Activated naive CD8-positive, alpha-beta T cell (primary cell): ENCODE data around the gene VRK1.

Source experiments
- H3K27ac Mint-ChIP-seq: one replicate; pipeline ENCODE4 v1.8.0; 2021; ENCODE audit warnings: mixed read lengths
- H3K27me3 Mint-ChIP-seq: one replicate; pipeline ENCODE4 v1.8.0; 2021; ENCODE audit warnings: mixed read lengths
- H3K36me3 Mint-ChIP-seq: one replicate; pipeline ENCODE4 v1.8.0; 2021; ENCODE audit warnings: mixed read lengths
- H3K4me1 Mint-ChIP-seq: one replicate; pipeline ENCODE4 v1.8.0; 2021; ENCODE audit warnings: low read depth, mixed read lengths
- H3K4me3 Mint-ChIP-seq: one replicate; pipeline ENCODE4 v1.8.0; 2021; ENCODE audit warnings: mild to moderate bottlenecking, mixed read lengths
- H3K9me3 Mint-ChIP-seq: one replicate; pipeline ENCODE4 v1.8.0; 2021; ENCODE audit warnings: low read depth, mixed read lengths

VRK1 gene

DNA sequence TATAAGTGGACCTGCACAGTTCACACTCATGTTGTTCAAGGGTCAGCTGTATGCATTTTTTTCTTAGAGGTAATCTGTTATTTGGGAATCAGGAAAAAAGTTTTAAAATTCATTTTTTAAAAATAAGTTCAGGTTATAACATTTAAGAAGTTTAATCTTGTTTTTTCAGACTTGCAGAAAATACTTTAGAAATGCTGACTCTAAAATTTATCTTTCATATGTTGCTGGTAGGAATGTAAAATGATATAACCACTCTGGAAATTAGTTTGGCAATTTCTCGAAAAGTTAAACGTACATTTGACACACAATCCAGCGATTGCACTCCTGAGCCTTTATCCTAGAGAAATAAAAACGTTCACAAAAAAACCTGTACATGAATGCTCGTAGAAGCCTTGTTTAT lies 4.7 kb downstream of the VRK1 start:
- Mint-ChIP-seq H3K9me3 (no peaks in the 10 kb centered on the region), H3K27ac (no peak overlapping the region), H3K36me3 (peaks cover 5% of the 10 kb centered on the region), H3K4me1 (peaks cover 50% of the 10 kb centered on the region), H3K4me3 (no peak overlapping the region), H3K27me3 (no peaks in the 10 kb centered on the region)

- Mint-ChIP-seq H3K9me3 (no peaks in the 10 kb centered on the region), H3K27me3 (no peaks in the 10 kb centered on the region), H3K4me3 (no peak overlapping the region), H3K27ac (no peak overlapping the region), H3K36me3 (peaks cover 6% of the 10 kb centered on the region), H3K4me1 (peaks cover 51% of the 10 kb centered on the region)
These were observed 5.8 kb downstream of the VRK1 start for GRCh38 chr14:96802963-96803362.

- Mint-ChIP-seq H3K27me3 (no peaks in the 10 kb centered on the region), H3K36me3 (peaks cover 9% of the 10 kb centered on the region), H3K4me1 (peaks cover 48% of the 10 kb centered on the region), H3K27ac (no peak overlapping the region), H3K9me3 (no peaks in the 10 kb centered on the region), H3K4me3 (no peak overlapping the region)
These were observed 6.8 kb downstream of the VRK1 start for GRCh38 chr14:96803958-96804357.

GRCh38 chr14:96804895-96805294 lies 7.7 kb downstream of the VRK1 start:
- no peaks in the 10 kb centered on the region for H3K27me3 Mint-ChIP-seq
- H3K4me1 Mint-ChIP-seq, result peaks cover 45% of the 10 kb centered on the region
- H3K27ac Mint-ChIP-seq, result no peak overlapping the region

GRCh38 chr14:96805956-96806355 lies 8.8 kb downstream of the VRK1 start:
- H3K27ac Mint-ChIP-seq, result no peak overlapping the region
- H3K4me1 Mint-ChIP-seq, result peaks cover 51% of the 10 kb centered on the region
- H3K27me3 Mint-ChIP-seq, result no peaks in the 10 kb centered on the region
- no peaks in the 10 kb centered on the region for H3K9me3 Mint-ChIP-seq
- peaks cover 11% of the 10 kb centered on the region for H3K36me3 Mint-ChIP-seq
- H3K4me3 Mint-ChIP-seq, result no peak overlapping the region

More at GRCh38 chr14:96804895-96805294, 7.7 kb downstream of the VRK1 start:
- peaks cover 9% of the 10 kb centered on the region for H3K36me3 Mint-ChIP-seq
- H3K9me3 Mint-ChIP-seq, result no peaks in the 10 kb centered on the region
- no peak overlapping the region for H3K4me3 Mint-ChIP-seq

DNA sequence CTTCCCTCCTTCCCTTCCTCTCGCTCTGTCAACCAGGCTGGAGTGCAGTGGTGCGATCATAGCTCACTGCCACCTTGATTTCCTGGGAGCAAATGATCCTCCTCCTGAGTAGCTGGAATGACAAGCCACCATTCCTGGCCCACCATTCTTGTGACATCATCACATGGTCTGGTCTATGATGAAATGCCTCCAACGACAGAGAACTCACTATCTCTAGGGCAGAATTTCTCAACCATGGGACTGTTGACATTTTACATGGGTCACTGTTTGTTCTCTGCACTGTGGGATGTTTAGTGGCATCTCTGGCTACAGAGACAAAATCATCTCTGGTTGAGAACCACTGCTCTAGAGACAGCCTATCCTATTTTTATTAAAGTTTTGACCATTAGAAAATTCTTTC lies 9.7 kb downstream of the VRK1 start:
- H3K27ac Mint-ChIP-seq, result no peak overlapping the region
- no peaks in the 10 kb centered on the region for H3K27me3 Mint-ChIP-seq
- peaks cover 4% of the 10 kb centered on the region for H3K9me3 Mint-ChIP-seq
- no peak overlapping the region for H3K4me3 Mint-ChIP-seq
- peaks cover 17% of the 10 kb centered on the region for H3K36me3 Mint-ChIP-seq
- H3K4me1 Mint-ChIP-seq, result peaks cover 59% of the 10 kb centered on the region

DNA sequence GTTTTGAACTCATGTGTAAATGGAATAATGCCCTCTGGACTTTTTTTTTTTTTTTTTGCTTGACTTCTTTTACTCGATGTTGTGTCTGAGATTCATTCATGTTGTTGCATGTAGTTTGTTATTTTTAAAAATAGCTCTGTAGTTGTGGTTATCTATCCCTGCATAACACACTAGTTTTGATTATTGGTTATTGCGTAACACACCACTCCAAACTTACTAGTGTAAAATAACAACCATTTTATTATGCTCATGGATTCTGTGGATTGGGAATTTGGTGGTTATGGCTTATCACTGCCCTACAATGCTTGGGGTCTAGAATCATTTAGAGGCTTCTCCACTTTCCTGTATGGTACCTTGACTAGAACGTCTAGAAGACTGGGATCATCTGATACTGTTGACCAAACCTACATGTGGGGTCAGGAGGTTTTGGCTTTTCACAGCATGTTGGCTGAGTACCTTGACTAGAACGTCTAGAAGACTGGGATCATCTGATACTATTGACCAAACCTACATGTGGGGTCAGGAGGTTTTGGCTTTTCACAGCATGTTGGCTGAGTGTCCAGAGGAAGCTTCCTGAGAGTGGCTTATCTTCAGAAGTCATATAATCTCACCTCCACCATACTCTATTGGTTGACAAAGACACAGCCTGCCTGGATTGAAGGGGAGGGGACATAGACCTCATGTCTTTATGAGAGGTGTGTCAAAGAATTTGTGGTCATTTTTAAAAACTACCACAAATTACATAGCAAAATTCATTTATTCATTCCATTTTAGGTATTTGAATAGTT lies 11.6 kb downstream of the VRK1 start:
- no peak overlapping the region for H3K4me3 Mint-ChIP-seq
- H3K27me3 Mint-ChIP-seq, result no peaks in the 10 kb centered on the region
- H3K27ac Mint-ChIP-seq, result no peak overlapping the region
- peaks cover 4% of the 10 kb centered on the region for H3K9me3 Mint-ChIP-seq
- peaks cover 17% of the 10 kb centered on the region for H3K36me3 Mint-ChIP-seq
- H3K4me1 Mint-ChIP-seq, result peaks cover 70% of the 10 kb centered on the region

- no peaks in the 10 kb centered on the region for H3K27me3 Mint-ChIP-seq
- peaks cover 4% of the 10 kb centered on the region for H3K9me3 Mint-ChIP-seq
- H3K36me3 Mint-ChIP-seq, result peaks cover 17% of the 10 kb centered on the region
- H3K4me1 Mint-ChIP-seq, result peaks cover 60% of the 10 kb centered on the region
- no peak overlapping the region for H3K27ac Mint-ChIP-seq
- no peak overlapping the region for H3K4me3 Mint-ChIP-seq
These were observed 14.1 kb downstream of the VRK1 start for GRCh38 chr14:96811265-96811664.

DNA sequence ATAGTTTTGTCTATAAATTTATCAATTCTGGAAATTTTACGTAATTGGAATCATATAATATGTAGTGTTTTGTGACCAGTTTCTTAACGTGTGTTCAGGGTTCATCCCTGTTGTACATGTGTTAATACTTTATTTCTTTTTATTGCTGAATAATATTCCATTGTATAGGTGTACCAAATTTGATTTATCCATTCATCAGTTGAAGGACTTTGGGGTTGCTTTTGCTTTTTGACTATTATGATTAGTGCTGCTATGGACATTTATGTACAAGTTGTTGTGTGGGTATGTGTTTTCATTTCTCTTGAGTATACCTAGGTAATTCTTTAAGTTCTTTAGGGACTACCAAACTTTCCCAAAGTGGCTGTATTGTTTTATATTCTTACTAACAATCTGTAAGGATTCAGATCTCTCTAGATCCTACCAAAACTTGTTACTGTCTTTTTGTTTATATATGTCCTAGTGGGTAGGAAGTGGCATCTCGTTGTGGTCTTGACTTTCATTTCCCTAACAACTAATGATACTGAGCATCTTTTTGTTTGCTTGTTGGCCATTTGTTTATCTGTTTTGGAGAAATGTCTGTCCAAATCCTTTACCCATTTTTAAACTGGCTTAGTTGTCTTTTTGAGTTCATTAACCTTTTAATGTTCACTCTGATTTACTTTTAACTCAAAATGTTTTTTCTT lies 14.9 kb downstream of the VRK1 start:
- H3K4me3 Mint-ChIP-seq, result no peak overlapping the region
- H3K27me3 Mint-ChIP-seq, result no peaks in the 10 kb centered on the region
- peaks cover 13% of the 10 kb centered on the region for H3K36me3 Mint-ChIP-seq
- H3K9me3 Mint-ChIP-seq, result peaks cover 4% of the 10 kb centered on the region
- no peak overlapping the region for H3K27ac Mint-ChIP-seq
- H3K4me1 Mint-ChIP-seq, result peaks cover 59% of the 10 kb centered on the region

DNA sequence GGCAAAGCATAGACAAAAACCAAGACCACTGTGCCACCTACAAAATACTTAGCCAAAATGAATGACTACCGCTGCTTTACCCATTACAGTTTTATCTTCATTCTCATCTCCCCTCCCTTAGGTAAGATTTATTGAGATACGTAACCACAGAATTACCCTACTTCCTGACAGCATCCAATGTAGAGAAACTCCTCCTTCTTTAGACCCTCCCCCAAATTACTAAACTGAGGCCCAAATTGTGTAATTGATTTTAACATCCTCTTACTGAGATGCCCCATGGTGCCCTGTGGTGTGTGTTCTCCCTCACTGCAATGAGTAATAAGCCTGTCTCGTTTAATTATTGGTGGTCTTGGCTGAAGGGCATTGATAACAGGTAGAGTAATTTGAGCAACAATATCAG lies 19.1 kb downstream of the VRK1 start:
- Mint-ChIP-seq H3K27me3 (no peaks in the 10 kb centered on the region), H3K4me1 (peaks cover 58% of the 10 kb centered on the region), H3K27ac (no peak overlapping the region), H3K9me3 (peaks cover 1% of the 10 kb centered on the region), H3K4me3 (no peak overlapping the region), H3K36me3 (peaks cover 8% of the 10 kb centered on the region)

DNA sequence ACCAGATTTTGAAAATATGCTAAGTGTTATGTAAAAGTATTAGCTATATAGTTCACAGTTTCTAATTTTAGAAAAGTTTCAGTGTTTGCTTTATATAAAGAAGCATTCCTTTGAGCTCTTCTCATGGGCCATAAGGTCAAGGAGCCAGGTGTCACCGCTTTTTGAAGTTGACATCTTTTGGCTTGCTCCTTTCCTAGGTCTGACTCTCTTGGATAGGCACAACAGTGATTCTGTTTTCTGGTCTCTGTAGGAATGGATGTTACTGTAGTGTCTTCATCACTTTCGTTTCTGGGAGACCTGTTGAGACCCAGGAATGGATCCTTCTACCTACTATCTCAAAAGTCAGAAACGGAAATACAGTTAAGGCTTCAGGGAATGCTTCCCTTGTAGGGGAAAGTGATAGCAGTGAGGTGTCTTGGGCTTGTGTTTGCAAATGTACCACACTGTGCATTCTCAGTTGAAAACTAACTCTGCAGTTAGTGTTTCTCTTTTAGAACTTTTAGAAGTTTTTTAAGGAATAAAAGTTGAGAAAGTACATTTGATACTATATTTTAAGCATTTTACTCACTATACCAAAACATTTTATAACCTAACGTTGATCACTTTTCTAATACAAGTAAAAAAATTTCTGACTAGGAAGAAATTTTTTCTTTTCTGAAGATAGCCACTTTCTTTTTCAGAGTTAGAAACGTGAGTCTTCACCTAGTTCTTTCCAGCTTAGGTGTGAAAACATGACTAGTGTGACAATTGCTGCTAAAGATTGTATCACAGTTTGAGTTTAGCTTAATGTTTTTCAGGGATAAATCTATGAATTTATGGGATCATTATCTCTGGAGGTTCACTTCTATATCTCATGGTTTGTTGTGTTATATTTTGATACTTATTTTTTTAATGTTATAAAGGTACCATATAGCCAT lies 20.8 kb downstream of the VRK1 start:
- Mint-ChIP-seq H3K36me3 (peaks cover 10% of the 10 kb centered on the region), H3K4me1 (peaks cover 48% of the 10 kb centered on the region), H3K4me3 (no peak overlapping the region), H3K9me3 (peaks cover under 1% of the 10 kb centered on the region), H3K27ac (no peak overlapping the region), H3K27me3 (no peaks in the 10 kb centered on the region)

GRCh38 chr14:96821501-96821900 lies 24.3 kb downstream of the VRK1 start:
- H3K4me1 Mint-ChIP-seq, result peaks cover 49% of the 10 kb centered on the region
- H3K27ac Mint-ChIP-seq, result no peak overlapping the region
- peaks cover 9% of the 10 kb centered on the region for H3K9me3 Mint-ChIP-seq
- H3K27me3 Mint-ChIP-seq, result no peaks in the 10 kb centered on the region
- H3K36me3 Mint-ChIP-seq, result peaks cover 22% of the 10 kb centered on the region
- no peak overlapping the region for H3K4me3 Mint-ChIP-seq

DNA sequence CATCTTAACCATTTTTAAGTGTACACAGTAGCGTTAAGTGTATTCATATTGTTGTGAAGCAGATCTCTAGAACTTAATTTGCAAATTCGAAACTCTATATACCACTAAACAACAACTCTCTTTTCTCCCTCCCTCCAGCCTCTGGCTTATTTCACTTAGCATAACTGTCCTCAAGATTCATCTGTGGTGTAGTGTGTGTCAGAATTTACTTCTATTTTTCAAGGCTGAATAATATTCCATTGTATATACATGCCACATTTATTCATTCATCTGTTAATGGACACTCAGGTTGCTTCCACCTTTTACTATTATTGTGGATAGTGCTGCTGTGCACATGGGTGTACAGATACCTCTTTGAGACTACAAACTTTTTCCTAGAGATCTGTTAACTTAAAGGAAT lies 26.5 kb downstream of the VRK1 start:
- Mint-ChIP-seq H3K4me1 (peaks cover 36% of the 10 kb centered on the region), H3K27me3 (no peaks in the 10 kb centered on the region), H3K9me3 (peaks cover 9% of the 10 kb centered on the region), H3K4me3 (no peak overlapping the region), H3K36me3 (peaks cover 32% of the 10 kb centered on the region), H3K27ac (no peak overlapping the region)

GRCh38 chr14:96824283-96824682 lies 27.1 kb downstream of the VRK1 start:
- Mint-ChIP-seq H3K36me3 (peaks cover 34% of the 10 kb centered on the region), H3K27ac (peak overlapping the region; percentile 74), H3K4me3 (no peak overlapping the region), H3K4me1 (peaks cover 36% of the 10 kb centered on the region), H3K9me3 (peaks cover 15% of the 10 kb centered on the region), H3K27me3 (no peaks in the 10 kb centered on the region)

GRCh38 chr14:96826818-96827217 lies 29.6 kb downstream of the VRK1 start:
- H3K9me3 Mint-ChIP-seq, result peaks cover 26% of the 10 kb centered on the region
- H3K4me1 Mint-ChIP-seq, result peaks cover 34% of the 10 kb centered on the region
- no peak overlapping the region for H3K27ac Mint-ChIP-seq
- peaks cover 34% of the 10 kb centered on the region for H3K36me3 Mint-ChIP-seq
- no peak overlapping the region for H3K4me3 Mint-ChIP-seq
- H3K27me3 Mint-ChIP-seq, result no peaks in the 10 kb centered on the region
